HG03439 (cell line): Measurements from ENCODE around the gene ACTR6.
A peak's percentile ranks its signal among the peaks of the same experiment; 100 is the strongest.
"Not testable (repeated sequence)": the region's sequence is repeated elsewhere in the genome, so short reads cannot be mapped to it uniquely, and the experiment has no call there.

ENCODE experiments used
- ATAC-seq: cut with Tn5 transposase; IDR thresholded peaks from one replicate; pipeline ENCODE4 v1.9.1; 2021; ENCODE audit warnings: mild to moderate bottlenecking, moderate library complexity; ENCODE audit not compliant: unreplicated experiment

Gene ACTR6

DNA sequence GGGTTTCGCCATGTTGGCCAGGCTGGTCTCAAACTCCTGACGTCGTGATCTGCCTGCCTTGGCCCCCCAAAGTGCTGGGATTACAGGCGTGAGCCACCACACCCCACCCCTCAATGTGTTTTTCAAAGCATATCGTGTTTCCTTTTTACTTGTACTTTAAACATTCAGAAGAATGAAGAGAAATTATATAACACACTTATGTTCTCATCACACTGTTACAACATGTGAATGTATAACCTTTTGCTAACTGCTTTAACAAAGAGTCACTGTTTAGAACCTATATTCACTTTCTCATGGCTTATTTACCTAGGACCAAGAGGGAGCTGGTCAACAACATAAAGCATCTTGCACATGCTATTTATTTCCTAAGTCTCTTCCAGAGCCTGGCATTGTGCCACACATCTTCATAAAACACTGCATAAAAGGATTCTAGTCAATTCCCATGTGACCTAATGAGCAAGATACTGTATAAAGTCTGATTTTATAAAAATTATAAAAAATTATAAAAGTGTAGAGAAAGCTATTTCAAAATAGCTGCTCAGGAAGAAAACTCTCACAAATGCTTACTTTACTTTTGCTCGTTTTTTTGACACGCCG lies 16.0 kb upstream of the ACTR6 start:
- ATAC-seq = no peak

DNA sequence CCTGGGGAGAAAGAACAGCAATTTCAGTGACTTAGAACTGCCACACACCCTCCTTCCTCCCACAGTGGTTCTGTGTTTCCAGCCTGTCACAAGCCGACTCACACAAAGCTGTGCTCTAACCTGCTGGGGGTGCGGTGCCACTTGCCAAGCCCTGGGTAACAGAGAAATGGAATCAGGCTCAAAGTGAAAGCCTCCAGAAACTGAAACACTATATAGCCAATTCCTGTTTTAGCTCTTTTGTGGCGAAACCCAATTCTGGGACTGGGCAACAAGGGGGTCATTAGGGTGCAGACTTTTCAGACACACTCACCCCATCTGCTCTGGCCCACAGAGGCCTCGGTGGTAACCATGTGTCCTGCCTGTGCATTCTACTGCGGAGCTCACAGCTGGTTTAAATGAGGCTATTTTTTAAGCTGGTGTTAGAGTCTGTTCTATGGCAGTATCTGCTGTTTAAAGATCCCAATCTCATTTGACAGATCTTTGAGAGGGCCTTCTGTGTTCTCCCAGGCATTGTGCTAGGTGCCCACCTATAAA lies 15.2 kb upstream of the ACTR6 start:
- ATAC-seq = peak; percentile 83

DNA sequence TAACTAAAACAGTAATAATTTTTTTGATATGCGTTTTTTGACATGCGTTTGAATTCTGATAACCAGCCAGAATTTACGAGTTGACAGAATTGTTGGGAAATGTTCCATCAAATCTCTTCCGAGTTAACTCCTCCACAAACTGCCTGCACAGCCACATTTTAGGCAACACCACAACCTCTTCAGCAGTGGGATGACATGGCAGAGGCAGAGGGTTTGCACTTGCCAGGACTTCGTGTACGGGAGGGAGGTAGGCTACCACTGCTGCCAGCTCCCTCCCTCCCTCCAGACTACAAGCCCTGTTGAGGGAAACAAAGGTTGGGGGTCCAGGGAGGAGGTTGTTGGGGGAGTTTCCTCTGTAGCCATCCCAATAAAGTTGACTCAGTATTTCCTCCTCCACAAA lies 14.5 kb upstream of the ACTR6 start:
- no peak for ATAC-seq

DNA sequence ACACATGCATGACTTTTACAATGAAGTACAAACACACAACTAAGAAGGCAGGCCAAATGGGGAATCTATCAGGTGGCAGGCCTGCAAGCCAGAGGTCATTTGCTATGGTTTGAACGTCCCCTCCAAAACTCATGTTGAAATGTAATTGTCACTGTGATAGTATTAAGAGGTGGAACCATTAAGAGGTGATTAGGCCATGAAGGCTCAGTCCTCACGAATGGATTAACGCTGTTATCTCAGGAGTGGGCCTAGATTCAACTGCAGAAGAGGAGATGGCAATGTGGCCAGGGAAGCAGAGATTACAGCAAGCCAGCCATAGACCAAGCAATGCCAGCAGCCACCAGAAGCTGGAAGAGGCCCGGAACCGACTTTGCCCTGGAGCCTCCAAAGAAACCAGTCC lies 13.5 kb upstream of the ACTR6 start:
- ATAC-seq = no peak

DNA sequence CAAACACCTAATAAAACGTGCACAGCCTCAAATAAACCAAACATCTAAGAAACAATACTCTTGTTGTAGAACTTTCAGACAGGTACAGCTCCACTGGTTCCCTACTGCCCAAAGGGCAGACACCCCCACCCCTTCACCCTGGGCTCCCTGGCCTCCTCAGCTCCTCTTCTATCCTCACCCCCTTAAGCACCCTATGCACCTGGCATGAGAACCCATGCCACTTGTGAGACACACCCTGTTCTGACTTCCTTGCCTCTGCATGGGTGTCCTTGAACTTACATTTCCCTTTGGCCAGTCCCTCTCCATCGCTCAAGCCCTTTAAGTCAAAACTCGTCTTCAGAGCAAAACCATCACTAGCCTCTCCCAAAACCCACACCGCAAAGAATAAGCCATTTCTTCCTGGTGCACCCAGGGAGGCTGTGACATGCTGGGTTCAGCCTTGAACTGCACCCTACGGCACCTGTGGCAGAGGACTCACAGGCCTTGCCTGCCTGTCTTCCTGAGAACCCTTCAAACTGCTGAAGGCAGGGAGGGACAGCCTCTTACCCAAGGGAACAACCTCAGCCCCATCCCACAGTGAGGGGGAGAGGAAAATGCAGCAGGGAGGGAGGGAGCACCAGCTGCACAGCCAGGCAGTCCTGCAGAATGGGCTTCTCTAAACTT lies 12.6 kb upstream of the ACTR6 start:
- ATAC-seq = no peak

DNA sequence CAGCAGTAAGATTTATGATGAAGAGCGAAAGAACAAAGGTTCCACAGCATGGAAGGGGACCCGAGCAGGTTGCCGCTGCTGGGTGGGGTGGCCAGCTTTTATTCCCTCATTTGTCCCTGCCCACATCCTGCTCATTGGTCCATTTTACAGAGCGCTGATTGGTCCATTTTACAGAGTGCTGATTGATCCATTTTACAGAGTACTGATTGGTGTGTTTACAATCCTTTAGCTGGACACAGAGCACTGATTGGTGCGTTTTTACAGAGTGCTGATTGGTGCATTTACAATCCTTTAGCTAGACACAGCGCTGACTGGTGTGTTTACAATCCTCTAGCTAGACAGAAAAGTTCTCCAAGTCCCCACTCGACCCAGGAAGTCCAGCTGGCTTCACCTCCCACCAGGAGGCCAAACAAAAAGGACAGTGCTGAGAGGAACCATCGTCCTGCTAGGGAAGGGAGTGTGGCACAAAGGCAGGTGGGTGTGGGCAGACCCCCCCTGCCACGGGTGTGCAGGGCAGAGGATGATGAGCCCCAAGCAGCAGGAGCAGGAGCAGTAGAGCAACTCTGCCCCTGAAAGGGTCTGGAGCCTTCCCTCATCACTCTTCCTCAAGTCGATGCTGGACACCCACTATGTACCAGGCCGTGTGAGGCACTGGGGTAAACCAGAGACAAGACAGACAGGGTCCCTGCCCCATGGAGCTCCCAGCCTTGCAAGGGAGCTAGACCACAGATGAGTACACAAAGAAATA lies 11.6 kb upstream of the ACTR6 start:
- ATAC-seq = not testable (repeated sequence)

DNA sequence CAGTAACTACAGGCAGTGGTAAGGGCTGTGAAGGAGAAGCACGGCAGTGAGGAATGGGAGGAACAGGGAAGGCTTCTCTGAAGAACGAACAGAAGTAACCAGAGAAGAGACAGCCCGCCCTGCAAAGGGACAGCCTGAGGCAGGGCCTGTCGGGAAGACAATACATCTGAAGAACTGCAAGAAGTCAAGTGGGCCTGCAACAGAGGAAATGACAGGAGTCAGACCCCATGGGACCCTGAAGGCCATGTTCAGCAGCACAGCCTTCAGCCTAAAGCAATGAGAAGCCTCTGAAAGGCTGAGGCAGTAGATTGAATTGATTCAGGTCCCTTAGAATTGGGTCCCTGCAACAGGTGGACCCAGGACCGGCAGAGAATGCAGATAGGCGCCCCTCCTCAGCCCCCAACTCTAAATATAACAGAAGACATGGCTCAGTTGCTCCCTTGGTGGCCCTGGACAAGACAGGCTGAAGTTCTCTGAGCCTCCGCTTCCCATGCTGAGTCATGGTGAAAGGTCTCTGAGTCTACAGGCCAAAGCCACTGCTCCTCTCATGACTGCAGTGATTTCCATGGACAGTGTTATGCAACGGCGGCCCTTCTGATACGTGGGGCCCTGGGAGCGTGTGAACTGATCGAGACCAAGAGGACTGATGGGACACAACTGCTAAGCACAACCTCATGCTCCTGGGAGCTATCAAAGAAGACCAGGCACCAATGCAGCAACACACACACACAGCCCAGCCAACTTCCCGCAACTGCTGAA lies 10.8 kb upstream of the ACTR6 start:
- no peak for ATAC-seq

DNA sequence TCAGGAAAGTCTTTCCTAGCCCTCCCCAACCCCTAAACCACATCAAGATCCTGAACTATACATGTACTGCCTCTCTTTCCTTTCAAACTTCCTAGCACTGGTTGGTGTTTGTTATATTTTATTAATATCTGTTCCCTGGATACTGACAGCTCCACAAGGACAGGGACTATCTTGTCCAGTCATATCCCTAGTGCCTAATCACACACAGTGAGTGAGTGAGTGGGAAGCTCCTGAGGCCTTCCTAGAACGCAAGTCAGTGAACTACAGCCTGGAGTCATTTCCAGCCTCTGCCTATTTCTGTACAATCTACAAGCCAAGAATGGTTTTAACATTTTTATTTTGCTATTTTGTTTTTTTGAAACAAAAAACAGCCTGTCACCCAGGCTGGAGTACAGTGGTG lies 7.5 kb upstream of the ACTR6 start:
- ATAC-seq = no peak

DNA sequence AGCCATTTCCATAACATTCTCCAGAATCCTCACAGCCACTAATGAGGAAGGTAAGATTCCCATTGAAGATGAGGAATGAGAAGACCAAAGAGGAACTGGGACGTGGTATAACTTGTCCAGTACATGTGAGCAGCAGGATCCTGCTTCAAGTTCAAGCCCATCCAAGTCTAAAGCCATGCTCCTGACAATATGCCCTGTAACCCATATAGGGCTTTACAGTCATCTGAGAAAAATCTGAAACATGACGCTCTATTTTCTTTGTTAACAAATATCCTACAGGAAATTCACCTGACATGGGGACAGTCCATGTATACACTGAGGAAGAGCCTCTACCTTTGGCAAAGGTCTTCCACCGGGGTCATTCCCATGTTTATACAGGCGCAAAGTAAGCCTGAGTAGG lies 3.1 kb upstream of the ACTR6 start:
- no peak for ATAC-seq

DNA sequence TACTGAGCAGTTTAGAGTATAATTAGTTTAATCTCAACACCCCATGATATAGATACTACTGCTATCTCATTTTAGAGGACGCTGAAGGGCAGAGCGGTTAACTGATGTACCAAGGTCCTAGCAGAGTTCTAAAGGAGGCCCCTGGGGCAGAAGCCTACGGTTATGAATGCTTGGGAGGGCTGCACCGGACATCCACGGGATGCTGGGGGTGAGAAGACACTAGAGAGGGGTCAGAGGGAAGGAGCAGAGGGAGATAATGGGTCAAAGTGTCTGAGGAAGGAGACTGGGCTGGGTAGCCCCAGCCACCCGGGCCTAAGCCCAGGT lies 1.6 kb upstream of the ACTR6 start:
- ATAC-seq = no peak

DNA sequence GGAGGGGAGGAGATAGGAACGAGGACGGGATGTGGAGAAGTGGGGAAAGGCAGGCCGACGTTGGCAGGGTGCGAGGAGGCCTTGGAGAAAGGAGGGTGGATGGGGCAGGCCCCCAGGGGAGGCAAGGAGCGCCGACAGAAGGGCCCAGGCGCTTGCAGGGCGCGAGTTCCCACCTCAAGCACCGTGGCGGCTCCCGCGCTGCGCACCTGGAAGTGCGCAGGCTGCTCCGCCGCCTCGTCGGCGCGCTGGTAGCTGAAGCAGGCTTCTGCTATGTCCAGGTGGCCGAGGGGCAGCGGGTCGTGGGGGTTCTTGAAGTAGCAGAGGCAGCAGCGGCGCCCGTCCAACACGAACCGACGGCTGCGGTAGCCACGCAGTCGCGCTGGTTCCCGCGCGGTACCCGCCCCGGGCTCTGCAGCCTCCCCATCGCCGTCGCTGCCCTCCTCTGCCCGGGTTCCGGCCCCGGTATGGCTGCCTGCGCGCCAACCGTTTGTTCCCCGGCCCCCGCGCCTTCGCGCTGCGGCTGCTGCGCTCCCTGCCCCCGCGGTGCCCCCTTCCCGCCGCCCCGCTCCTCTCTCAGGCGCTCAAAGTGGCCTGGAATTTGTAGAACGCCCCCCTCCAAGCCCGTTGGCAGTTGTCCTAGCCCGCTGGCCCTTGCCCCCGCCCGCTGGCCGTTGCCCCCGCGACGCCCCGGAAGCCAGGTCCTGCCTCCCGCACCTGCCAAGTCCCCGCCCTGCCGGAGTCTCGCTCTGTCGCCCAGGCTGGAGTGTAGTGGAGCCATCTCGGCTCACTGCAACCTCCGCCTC lies 1.1 kb upstream of the ACTR6 start:
- ATAC-seq = peak; percentile 68

DNA sequence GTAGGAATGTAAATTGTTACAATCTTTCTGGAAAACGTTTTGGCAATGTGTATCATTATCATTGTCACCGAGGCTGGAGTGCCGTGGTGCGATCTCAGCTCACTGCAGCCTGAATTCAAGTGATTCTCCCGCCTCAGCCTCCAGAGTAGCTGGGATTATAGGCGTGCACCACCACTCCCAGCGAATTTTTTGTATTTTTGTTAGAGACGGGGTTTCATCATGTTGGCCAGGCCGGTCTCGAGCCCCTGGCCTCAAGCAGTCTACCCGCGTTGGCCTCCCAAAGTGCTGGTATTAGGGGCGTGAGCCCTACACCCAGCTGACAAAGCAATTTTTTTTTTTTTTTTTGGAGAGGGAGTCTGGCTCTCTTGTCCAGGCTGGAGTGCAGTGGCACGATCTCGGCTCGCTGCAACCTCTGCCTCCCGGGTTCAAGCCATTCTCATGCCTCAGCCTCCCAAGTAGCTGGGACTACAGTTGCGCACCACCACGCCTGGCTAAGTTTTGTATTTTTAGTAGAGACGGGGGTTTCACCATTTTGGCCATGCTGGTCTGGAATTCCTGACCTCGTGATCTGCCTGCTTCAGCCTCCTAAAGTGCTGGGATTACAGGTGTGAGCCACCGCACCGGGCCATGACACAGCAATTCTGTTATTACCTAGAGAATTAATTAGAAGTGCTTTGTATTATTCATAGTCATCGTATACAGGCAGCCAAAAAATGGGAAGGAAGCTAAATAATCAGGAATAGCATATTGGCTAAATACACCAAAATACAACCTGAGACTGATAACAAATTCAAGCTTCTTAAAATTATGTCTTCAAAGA lies 1.2 kb downstream of the ACTR6 start:
- ATAC-seq = no peak

DNA sequence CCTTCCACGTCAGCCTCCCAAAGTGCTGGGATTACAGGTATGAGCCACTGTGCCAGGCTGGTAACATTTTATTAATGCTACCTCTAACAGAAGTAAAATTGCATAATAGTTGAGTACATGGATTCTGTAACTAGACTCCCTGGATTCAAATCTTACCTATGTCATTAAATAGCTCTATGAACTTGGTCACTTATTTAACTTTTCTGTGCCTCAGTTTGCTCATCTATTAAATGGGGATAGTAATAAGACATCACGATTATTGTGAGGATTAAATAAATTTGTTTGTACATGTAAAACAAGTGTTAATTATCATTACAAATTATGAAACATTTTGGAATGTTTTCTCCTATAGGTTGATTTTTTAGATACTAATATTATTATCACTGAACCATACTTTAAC lies 6.7 kb downstream of the ACTR6 start:
- no peak for ATAC-seq

DNA sequence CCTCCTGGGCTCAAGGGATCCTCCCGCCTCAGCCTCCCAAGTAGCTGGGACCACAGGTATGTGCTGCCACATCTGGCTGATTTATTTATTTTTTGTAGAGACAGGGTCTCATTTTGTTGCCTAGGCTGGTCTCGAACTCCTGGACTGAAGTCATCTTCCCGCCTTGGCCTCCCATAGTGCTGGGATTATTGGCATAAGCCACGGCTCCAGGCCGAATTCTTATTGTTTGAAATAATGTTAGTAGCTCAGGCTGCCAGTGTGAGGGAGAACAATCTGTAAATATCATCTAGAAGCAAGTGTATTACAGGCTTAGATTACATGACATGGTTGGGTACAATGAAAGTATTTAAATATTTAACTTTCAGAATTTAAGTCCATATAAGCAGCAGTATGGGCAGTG lies 8.2 kb downstream of the ACTR6 start:
- ATAC-seq = no peak

DNA sequence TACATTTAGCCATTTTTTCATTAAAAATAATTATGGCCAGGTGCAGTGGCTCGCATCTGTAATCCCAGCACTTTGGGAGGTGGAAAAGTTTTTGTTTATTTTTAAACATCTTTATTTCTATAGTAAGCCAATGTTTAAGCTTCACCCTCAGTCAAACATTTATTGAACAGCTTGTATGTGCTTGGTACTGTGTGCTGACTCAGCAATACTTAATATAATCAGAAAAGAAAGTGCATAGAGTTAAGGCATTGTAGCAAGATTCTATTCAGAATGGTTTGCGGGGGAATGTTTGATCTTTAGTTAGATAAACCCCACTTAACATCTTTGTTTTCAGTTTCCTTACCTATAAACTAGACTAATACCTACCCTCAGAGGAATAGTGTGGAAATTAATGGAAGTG lies 11.1 kb downstream of the ACTR6 start:
- no peak for ATAC-seq

DNA sequence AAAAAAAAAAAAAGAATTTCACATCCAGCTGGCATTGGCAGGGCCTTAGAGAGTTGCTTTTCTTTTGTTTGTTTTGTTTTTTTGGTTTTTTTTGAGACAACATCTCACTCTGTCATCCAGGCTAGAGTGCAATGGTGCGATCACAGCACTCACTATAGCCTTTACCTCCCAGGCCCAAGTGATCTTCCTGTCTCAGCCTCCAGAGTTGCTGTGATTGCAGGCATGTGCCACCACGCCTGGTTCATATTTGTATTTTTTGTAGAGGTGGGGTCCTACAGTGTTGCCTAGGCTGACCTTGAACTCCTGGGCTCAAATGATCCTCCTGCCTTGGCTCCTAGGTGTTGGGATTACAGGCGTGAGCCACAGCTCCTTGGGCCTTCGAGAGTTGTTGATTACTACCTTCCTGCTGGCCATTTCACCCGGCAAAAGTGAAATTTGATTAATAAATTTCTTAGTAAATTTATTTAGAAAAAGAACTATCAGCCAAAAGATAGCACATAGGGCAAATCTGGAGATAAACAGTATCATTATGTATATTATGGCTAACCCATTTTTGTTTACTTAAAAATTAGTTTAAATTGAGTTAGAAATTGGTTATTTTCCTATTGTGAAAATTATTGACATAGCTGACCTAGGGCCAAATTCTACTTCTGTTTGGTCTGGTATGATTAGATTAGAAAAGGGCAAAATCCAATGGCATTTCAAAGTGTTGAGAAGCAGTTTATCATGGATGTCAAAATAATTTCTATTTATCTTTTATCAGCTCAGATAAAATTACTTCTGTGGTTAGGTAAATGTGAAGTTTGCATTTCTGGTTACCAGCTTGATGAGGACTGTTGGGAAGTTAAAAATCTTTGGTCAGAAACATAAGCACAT lies 12.6 kb downstream of the ACTR6 start:
- no peak for ATAC-seq

DNA sequence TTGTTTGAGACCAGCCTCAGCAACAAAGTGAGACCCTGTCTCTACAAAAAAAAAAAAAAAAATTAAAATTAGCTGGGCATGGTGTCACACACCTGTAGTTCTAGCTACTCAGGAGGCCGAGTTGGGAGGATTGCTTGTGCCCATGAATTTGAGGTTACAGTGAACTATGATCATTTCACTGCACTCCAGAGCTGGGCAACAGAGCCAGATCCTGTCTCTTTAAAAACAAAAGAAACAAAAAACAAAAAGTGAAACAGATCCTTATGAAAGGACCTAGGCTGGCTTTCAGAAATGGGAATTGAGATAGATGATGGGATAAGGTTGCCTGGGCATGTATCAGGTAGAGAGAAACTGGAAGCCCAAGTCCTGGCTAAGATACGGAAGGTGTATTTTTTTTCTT lies 13.9 kb downstream of the ACTR6 start:
- no peak for ATAC-seq

DNA sequence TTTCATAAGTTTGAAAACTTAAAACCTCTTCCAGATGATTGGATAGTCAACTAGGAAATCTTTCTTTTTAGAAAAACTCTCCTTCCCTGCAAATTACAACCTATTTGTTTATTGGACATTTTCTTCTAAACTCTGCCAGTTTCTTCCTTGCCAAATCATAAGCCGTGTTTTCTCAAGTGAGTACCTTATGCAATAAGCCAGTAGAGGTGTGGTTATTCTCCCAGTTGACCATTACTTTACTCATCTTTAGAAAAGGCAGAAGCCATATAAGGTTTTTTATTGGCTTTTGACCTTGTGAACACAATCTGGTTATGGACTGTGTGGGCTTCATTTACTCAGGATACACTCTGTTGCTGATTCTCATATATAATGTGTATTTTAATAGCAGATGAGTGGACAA lies 14.6 kb downstream of the ACTR6 start:
- no peak for ATAC-seq

DNA sequence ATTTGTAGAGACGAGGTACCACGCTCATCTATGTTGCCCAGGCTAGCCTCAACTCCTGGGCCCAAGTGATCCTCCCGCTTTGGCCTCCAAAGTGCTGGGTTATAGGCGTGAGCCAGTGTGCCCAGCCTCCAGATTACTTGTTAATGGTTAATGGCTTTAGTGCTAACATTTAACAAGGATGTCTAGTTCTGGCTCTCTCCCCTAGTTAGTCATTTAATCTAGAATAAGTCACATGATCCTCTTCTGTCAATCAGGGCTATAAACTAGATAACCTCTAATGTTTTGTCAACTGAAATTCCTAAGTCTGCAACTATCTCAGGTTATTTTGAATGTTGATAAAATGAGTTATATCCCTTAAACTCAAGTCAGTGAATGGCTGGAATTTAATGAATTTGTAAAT lies 15.7 kb downstream of the ACTR6 start:
- no peak for ATAC-seq
